Activated CD4-positive, alpha-beta T cell treated with anti-CD3 and anti-CD28 coated beads for 36 hours (primary cell): ENCODE data around the gene DNER. TPM values are rescaled to one million over a fixed set of nuclear protein-coding genes. Genes with fewer than 3 reads are reported as not detected.

ENCODE experiments used
- ATAC-seq: fragments of 200-7000 bp; cut with Tn5 transposase; one replicate; pipeline ENCODE4 v1.10.0; 2021; ENCODE audit warnings: mild to moderate bottlenecking, moderate library complexity
- CTCF ChIA-PET: fragments of 350-600 bp; sonication (Branson Sonifier 250); formaldehyde crosslinking; loops from one replicate; lab custom pipeline; 2021; ENCODE audit warnings: antibody characterized with exemption; lab: Charles Lee
- POLR2A ChIA-PET: fragments of 350-600 bp; sonication (Branson Sonifier 250); formaldehyde crosslinking; loops from one replicate; lab custom pipeline; 2021; ENCODE audit warnings: antibody characterized with exemption, inconsistent platforms; lab: Charles Lee
- DNase-seq: peaks from one replicate; pipeline ENCODE4 v3.0.0-alpha.2; 2020
- H3K27ac Mint-ChIP-seq: one replicate; pipeline ENCODE4 v1.8.0; 2021; ENCODE audit warnings: mixed read lengths
- H3K27me3 Mint-ChIP-seq: one replicate; pipeline ENCODE4 v1.8.0; 2021; ENCODE audit warnings: mixed read lengths
- H3K36me3 Mint-ChIP-seq: one replicate; pipeline ENCODE4 v1.8.0; 2021; ENCODE audit warnings: low read depth, mixed read lengths
- H3K4me1 Mint-ChIP-seq: one replicate; pipeline ENCODE4 v1.8.0; 2021; ENCODE audit warnings: mixed read lengths
- H3K4me3 Mint-ChIP-seq: one replicate; pipeline ENCODE4 v1.8.0; 2021; ENCODE audit warnings: mild to moderate bottlenecking, moderate library complexity, mixed read lengths
- H3K9me3 Mint-ChIP-seq: one replicate; pipeline ENCODE4 v1.8.0; 2021; ENCODE audit warnings: low read depth, mixed read lengths
- intact Hi-C, 2 experiments: fragments of 100-400 bp; cut with DNase I in 1 of 2; cut with micrococcal nuclease in 1 of 2; formaldehyde crosslinking; loops; one replicate each; pipeline versions ENCODE4 v1.14.2 to v1.15.1; 2022 to 2024; cut with DNase I, micrococcal nuclease
- total RNA-seq, 2 experiments: library from RNA; stranded (reverse); gene quantifications; one replicate each; pipeline ENCODE4 v1.2.3, GENCODE V29; 2021

DNER gene
- total RNA-seq, 2 experiments from 2014 or later = not detected

DNA sequence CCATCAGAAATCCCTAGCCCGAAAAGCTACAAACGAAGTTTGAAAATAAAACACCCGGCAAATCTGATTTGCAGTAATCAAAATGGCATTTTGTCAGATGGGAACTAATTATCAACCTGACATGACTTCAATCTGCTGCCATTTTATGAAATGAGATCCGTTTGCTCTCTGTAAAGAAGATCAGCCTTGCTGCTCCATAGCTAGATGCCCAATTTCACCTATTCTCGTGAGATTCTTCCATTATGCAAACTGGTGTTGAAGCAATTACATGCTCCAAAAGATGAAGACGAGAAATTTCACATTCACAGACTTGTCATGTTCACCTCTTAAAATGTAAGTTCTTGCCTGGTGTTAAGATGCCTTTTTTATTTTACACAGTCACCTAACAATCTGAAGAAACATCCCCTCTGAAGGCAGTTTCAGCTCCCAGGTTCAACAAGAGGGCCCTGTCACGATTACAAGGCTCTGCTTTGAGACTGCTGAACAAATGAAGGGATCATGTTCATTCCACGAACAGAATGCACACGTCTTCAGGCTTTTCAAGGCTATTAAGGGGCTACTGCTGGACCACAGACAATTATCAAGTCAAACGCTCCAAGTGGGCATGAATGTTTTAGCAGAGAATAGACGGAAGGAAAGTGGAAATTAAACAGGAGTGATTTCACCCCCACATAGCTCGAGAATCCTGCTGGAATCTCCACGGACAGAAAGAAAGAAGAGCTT lies 270.6 kb downstream of the DNER start:
- DNase-seq = no peak
- H3K9me3 Mint-ChIP-seq = no peaks in the 10 kb centered on the region
- no peaks in the 10 kb centered on the region for H3K4me1 Mint-ChIP-seq

DNA sequence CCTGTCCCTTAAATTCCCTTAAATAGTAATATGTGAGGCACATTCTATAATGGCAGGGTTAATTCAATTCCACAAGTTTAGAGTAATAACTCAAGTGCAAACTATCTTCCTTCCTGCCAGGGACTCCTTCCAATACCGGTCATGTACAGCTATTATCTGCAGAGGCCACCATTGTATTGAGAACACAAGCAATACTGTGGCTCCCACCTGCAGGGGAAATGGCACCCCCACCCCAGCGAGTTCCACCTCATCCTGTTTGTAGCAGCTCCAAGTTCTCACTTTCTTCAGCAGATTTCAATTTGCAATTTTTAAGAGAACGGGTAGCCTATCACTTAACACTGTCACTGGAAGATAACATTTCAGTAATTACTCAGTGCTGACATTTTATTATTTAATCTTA lies 271.2 kb downstream of the DNER start:
- ATAC-seq (no peak), DNase-seq (no peak)
- CTCF ChIA-PET = no interaction called here
- H3K9me3 Mint-ChIP-seq = no peaks in the 10 kb centered on the region
- H3K27me3 Mint-ChIP-seq = peaks cover 11% of the 10 kb centered on the region
- intact Hi-C loops = no loop called here
- no peak overlapping the region for H3K4me3 Mint-ChIP-seq
- H3K36me3 Mint-ChIP-seq = no peaks in the 10 kb centered on the region
- no peaks in the 10 kb centered on the region for H3K4me1 Mint-ChIP-seq
- POLR2A ChIA-PET = no interaction called here
- no peak overlapping the region for H3K27ac Mint-ChIP-seq

More for the DNA sequence above, 270.6 kb downstream of the DNER start:
- no peaks in the 10 kb centered on the region for H3K36me3 Mint-ChIP-seq
- H3K27me3 Mint-ChIP-seq = peaks cover 11% of the 10 kb centered on the region
- no peak for ATAC-seq
- ChIA-PET CTCF (no interaction called here), POLR2A (no interaction called here)
- no peak overlapping the region for H3K4me3 Mint-ChIP-seq
- intact Hi-C loops = no loop called here
- no peak overlapping the region for H3K27ac Mint-ChIP-seq

DNA sequence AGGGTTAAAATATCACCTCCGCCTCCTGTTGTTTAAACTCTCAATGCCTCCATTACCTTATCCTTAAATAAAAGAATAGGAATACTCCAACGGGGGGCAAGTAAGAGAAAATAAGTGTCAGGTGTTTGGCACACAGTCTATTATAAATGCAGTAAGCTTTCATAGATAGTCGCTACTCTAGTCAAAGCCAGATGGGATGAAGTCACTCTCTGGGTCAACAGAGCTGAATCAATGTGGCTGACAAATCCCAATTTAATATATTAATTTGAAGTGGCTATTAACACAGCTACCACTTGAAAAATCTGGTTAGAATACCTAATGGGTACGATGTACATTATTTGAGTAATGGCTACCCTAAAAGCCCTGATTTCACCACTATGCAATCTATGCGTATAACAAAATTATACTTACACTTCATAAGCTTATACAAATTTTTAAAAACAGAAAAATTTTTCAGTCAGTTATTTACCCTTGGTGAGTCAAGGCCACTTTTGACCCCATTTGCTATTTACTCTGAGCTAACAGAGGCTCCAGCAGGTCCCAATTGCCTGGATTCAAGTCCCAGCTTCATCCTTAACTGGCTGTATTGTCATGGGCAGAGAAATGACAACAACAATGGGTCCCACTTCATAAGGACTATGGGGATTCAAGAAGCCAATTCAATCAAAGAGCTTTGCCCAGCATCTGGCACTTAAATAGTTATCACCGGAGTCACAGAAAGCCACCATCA lies 275.8 kb downstream of the DNER start:
- Mint-ChIP-seq H3K36me3 (no peaks in the 10 kb centered on the region), H3K9me3 (no peaks in the 10 kb centered on the region), H3K4me3 (no peak overlapping the region), H3K4me1 (no peaks in the 10 kb centered on the region), H3K27me3 (peaks cover 11% of the 10 kb centered on the region), H3K27ac (no peak overlapping the region)
- POLR2A ChIA-PET = no interaction called here
- DNase-seq (no peak), ATAC-seq (no peak)
- CTCF ChIA-PET = interaction anchor here (0.7 kb wide), 1 partner anchor 782 kb away, joined by 3 read pairs; no protein-coding TSS in a partner anchor
- intact Hi-C loops = loop anchor here in 1 of 2 experiments (10.0 kb wide), 1 partner anchor 146 kb away; no protein-coding TSS in a partner anchor

DNA sequence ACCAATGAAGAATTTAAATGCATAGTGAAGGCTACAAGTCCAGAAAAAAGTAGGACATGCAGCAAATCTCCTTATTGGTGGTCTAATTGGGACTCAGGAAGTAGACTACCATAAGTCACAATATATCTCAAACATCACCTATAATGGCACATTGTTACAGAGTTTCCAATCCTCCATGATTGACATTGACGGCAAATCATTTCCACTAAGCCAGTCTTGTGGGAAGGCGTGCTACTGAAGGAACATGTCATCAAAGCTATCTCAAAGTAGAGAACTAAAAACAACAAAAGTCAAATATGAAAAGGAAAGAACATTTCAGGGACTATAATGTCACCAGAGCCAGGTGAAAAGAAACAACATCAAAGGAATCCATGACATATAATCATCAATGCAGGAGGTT lies 276.9 kb downstream of the DNER start:
- H3K27me3 Mint-ChIP-seq = peaks cover 11% of the 10 kb centered on the region
- H3K36me3 Mint-ChIP-seq = no peaks in the 10 kb centered on the region
- ChIA-PET CTCF (no interaction called here), POLR2A (no interaction called here)
- ATAC-seq (no peak), DNase-seq (no peak)
- intact Hi-C loops = loop anchor here in 1 of 2 experiments (10.0 kb wide), 1 partner anchor 147 kb away; no protein-coding TSS in a partner anchor
- no peaks in the 10 kb centered on the region for H3K9me3 Mint-ChIP-seq
- no peaks in the 10 kb centered on the region for H3K4me1 Mint-ChIP-seq
- H3K4me3 Mint-ChIP-seq = no peak overlapping the region
- no peak overlapping the region for H3K27ac Mint-ChIP-seq

DNA sequence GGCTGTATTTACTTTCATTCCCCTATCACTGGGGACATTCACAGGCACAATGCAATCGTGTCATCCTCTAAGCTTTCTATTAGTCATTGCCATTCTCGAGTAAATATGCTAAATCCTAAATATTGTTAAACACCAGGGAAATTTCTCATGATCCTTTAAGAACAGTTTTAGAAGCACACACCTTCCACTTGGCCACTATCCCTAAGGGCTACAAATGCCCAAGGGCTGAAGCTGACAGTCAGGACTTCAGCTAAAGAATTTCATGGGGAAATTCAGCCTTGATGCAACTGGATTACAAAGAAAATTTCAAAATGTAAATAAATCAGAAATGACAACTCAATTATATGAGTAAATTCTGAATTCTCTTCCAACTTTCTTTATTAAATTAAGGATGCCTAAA lies 280.2 kb downstream of the DNER start:
- no peaks in the 10 kb centered on the region for H3K4me1 Mint-ChIP-seq

DNA sequence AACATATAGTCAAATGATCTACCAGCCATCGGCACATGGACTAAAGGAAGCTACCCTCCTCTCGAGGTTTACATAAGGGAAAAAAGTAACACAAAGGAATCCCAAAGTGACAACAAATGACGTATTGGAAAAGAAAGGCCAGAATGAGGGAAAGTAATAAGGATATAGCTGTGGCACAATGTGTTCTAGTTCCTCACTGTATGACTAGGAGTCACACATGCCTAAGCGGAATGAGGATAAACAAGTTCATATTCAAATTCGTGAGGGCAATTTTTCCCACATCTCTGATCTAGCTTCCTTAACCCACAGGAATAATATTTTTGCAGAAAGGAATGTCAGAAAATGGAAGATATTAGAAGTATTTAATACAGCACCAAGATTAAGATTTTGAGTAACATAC lies 281.0 kb downstream of the DNER start:
- no peak overlapping the region for H3K4me3 Mint-ChIP-seq
- H3K27me3 Mint-ChIP-seq = no peaks in the 10 kb centered on the region
- CTCF ChIA-PET = interaction anchor here (1.2 kb wide), 1 partner anchor 18 kb away, joined by 5 read pairs; no protein-coding TSS in a partner anchor
- no peak for ATAC-seq
- H3K36me3 Mint-ChIP-seq = no peaks in the 10 kb centered on the region
- no peak for DNase-seq
- no peaks in the 10 kb centered on the region for H3K9me3 Mint-ChIP-seq
- POLR2A ChIA-PET = no interaction called here
- H3K4me1 Mint-ChIP-seq = no peaks in the 10 kb centered on the region
- intact Hi-C loops = loop anchor here (5.0 to 10.0 kb wide), 3 partner anchors 151 to 284 kb away; no protein-coding TSS in a partner anchor
- H3K27ac Mint-ChIP-seq = no peak overlapping the region

More for the DNA sequence above, 280.2 kb downstream of the DNER start:
- Mint-ChIP-seq H3K27me3 (no peaks in the 10 kb centered on the region), H3K36me3 (no peaks in the 10 kb centered on the region), H3K9me3 (no peaks in the 10 kb centered on the region), H3K4me3 (no peak overlapping the region), H3K27ac (no peak overlapping the region)
- intact Hi-C loops = loop anchor here (5.0 to 10.0 kb wide), 3 partner anchors 151 to 283 kb away; no protein-coding TSS in a partner anchor
- DNase-seq = no peak
- CTCF ChIA-PET = interaction anchor here (1.2 kb wide), 1 partner anchor 19 kb away, joined by 5 read pairs; no protein-coding TSS in a partner anchor
- POLR2A ChIA-PET = no interaction called here
- no peak for ATAC-seq

DNA sequence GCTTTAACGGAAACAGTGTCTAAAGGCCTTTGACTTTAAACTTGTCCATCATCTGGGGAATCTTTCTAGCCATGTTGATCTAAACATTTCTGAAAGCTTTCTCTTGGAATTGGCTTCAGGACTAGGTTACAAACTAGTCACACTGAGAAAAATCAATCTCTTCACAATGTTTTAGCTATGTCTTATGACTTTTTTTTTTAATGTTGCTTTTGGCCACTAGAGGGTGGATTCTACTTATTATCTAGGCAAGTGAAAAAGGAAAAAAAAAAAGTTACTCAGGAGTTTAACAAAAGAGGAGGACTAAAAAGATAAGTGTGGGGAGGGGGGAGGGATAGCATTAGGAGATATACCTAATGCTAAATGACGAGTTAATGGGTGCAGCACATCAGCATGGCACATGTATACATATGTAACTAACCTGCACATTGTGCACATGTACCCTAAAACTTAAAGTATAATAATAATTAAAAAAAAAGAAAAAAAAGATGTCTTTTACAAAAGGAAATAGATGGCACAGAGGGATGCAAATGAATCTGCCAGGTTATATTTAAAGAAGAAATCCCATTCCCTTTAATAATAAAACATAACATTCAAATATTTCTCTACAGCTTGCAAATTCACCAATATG lies 282.9 kb downstream of the DNER start:
- Mint-ChIP-seq H3K27ac (no peak overlapping the region), H3K4me1 (no peaks in the 10 kb centered on the region), H3K4me3 (no peak overlapping the region), H3K9me3 (no peaks in the 10 kb centered on the region), H3K36me3 (no peaks in the 10 kb centered on the region), H3K27me3 (peaks cover 6% of the 10 kb centered on the region)
- ChIA-PET POLR2A (no interaction called here), CTCF (no interaction called here)
- no peak for DNase-seq
- ATAC-seq = no peak
- intact Hi-C loops = loop anchor here (5.0 to 10.0 kb wide), 3 partner anchors 153 to 286 kb away; no protein-coding TSS in a partner anchor

DNA sequence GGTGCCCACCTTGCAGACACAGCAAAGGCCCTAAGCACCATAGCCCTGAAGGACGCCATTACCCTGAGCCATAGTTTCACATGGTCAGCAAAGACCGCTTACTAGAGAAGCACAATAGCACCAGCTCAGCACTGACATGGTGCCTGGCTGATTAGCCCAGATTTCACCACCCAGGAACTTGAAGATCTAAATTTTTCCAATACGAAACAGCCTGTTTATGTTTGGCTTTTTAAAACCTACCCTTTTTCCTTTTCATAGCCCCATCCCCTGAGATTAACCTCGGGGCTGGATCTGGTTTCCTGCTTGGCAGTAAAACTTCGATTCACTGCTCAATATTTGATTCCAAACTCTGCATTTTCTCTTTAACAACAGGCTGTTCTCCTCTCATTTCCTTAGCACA lies 284.8 kb downstream of the DNER start:
- intact Hi-C loops = no loop called here
- H3K27ac Mint-ChIP-seq = no peak overlapping the region
- ATAC-seq (no peak), DNase-seq (no peak)
- no peak overlapping the region for H3K4me3 Mint-ChIP-seq
- H3K36me3 Mint-ChIP-seq = no peaks in the 10 kb centered on the region
- H3K4me1 Mint-ChIP-seq = no peaks in the 10 kb centered on the region
- ChIA-PET CTCF (interaction anchor here (0.9 kb wide), 1 partner anchor 157 kb away, joined by 4 read pairs; no protein-coding TSS in a partner anchor), POLR2A (no interaction called here)
- H3K9me3 Mint-ChIP-seq = no peaks in the 10 kb centered on the region
- H3K27me3 Mint-ChIP-seq = peaks cover 9% of the 10 kb centered on the region

DNA sequence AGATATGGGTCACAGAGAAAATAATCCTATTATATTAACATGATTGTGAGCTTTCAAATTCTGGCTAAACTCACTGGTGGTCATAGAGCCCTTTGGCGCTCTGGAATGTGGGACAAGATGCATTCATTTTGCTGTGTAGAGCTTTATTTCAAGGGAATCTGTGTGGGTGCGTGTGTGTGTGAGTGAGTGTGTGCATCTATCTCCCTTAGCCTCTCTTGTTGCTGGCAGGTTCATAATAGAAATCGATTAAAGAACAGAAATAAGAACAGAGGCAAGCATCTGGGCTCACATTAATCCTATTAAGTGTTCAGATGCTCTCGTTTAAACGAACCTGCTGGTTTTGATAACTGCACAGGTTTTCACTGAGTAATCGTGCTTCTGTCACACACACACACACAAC lies 287.9 kb downstream of the DNER start:
- POLR2A ChIA-PET = no interaction called here
- Mint-ChIP-seq H3K27me3 (peaks cover 13% of the 10 kb centered on the region), H3K27ac (no peak overlapping the region), H3K4me3 (no peak overlapping the region), H3K36me3 (no peaks in the 10 kb centered on the region), H3K9me3 (no peaks in the 10 kb centered on the region), H3K4me1 (no peaks in the 10 kb centered on the region)
- intact Hi-C loops = no loop called here
- CTCF ChIA-PET = no interaction called here
- ATAC-seq (no peak), DNase-seq (no peak)

DNA sequence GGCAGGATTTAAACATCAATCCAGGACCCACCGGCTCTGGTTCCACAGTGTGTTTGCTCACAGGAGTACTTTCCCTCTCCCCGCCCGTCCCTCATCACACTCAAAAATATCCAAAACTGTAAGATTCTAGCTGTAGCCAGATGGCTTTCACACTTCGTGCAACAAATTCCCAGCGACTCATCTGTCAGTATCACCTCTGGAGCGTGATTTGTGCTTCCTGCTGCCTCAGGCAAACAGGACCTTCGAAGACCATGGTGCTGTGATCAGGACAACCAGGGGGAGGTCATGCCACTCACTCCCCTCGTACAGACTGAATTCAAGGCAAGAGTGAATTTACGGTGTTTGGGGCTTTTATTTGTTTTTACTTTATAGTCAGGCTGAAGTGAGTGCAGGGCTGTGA lies 288.8 kb downstream of the DNER start:
- no peak for ATAC-seq
- H3K4me3 Mint-ChIP-seq = no peak overlapping the region
- H3K27me3 Mint-ChIP-seq = peaks cover 13% of the 10 kb centered on the region
- no peaks in the 10 kb centered on the region for H3K4me1 Mint-ChIP-seq
- H3K9me3 Mint-ChIP-seq = no peaks in the 10 kb centered on the region
- intact Hi-C loops = no loop called here
- no peaks in the 10 kb centered on the region for H3K36me3 Mint-ChIP-seq
- POLR2A ChIA-PET = no interaction called here
- CTCF ChIA-PET = no interaction called here
- no peak for DNase-seq
- H3K27ac Mint-ChIP-seq = no peak overlapping the region

DNA sequence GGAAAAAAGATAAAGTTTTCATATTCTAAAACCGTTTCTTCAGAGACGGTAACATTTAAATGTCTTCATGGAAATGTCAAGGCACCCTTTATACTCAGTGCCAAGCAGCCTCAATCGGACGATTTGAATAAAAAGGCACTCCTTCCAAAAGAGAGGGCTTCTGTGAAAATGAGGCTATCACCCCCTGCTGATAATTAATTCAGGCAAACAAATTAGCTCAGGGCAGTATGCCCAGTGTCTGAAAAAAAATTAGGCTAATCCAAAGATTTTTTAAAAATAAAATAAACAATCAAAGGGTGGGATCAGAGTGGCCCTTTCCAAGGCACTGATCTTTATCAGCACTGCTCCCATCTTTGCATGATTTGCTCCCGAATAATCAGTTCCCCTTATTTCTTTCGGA lies 292.3 kb downstream of the DNER start:
- H3K4me3 Mint-ChIP-seq = no peak overlapping the region
- no peak overlapping the region for H3K27ac Mint-ChIP-seq
- H3K27me3 Mint-ChIP-seq = peaks cover 9% of the 10 kb centered on the region
- no peak for ATAC-seq
- no peak for DNase-seq
- ChIA-PET CTCF (no interaction called here), POLR2A (no interaction called here)
- H3K4me1 Mint-ChIP-seq = no peaks in the 10 kb centered on the region
- no peaks in the 10 kb centered on the region for H3K36me3 Mint-ChIP-seq
- no peaks in the 10 kb centered on the region for H3K9me3 Mint-ChIP-seq
- intact Hi-C loops = no loop called here
